Heart right ventricle (tissue), 12 donors: Measurements from ENCODE around the gene MUC4. TPM values are rescaled to one million over a fixed set of nuclear protein-coding genes. Genes with fewer than 3 reads are reported as not detected.

Experiments
- microRNA-seq, 2 donors: library from miRNA; unstranded; fragments of <30 nt; microRNA quantifications; one replicate each; pipeline ENCODE4 v1.2.0, GENCODE V29; 2021
- polyA plus RNA-seq, 2 donors: library from polyadenylated mRNA; stranded (reverse); fragments of 200-250 nt; gene quantifications; one replicate each; pipeline ENCODE4 v1.2.3, GENCODE V29; 2013
- total RNA-seq, 10 donors: library from RNA; stranded (reverse); fragmentation: NEBNext Ultra II Directional in 3 of 10; extraction: Animal tissue kit (Norgen Biotek cat#: 25700) in 3 of 10; gene quantifications; one replicate each; pipeline versions ENCODE4 v1.2.1 to v1.2.4, GENCODE V29; 2021 to 2023
- donor health status: ischemic (EF 13 %, LVEDD 7.1; RV severe dilation, severe dysfunction).
- donor health status: healthy with polysubstance abuse.
- donor health status: DM: no; HTN: yes; CAD: no.
- donor health status: DM: no; HTN: no; CAD: no.
- donor health status: ischemic (EF 25% LVEDD 6.9; RV normal size, moderate dysfunction).
- donor health status: ischemic (EF 25% LVEDD 5.7; RV mildly dilated, moderate dysfunction).
- donor health status: healthy.
- donor health status: nonischemic (EF 11% LVEDD 7.7; RV severe dilation, severe dysfunction).
- donor health status: DM: yes; HTN: yes; CAD: no.
- donor health status: PGD.
- donor health status: ischemic (EF 29% LVEDD 5.4; RV normal size, mild dysfunction).
- donor health status: nonischemic (EF 23%, LVEDD 6.1; RV moderate dilation, normal function).

MUC4 gene
- total and polyA plus RNA-seq, 12 donors = 0.01 TPM; not detected in 11

Small RNA genes within 50 kb of the gene (microRNA-seq; reads per million reads assigned to microRNA genes)
- 0.60 to 1.5 reads per million in 2 donors for gene MIR570

Other genes starting within 250 kb of the MUC4 start
- gene APOD, start 228.0 kb downstream of the MUC4 start, total RNA-seq = 100 to 1,000 TPM in 6 of 10 donors, 10 to 100 TPM in 4; 73.9 to 582 (median 104) TPM
- gene APOD, start 228.0 kb downstream of the MUC4 start, polyA plus RNA-seq = 100 to 1,000 TPM; 199 to 235 TPM
- gene MUC20, start 91.0 kb downstream of the MUC4 start, total RNA-seq = 1 to 10 TPM in 9 of 10 donors, under 1 TPM in 1; 0.67 to 5.4 (median 2.5) TPM
- 1 to 10 TPM in 1 of 2 donors, under 1 TPM in 1; 0.36 to 7.6 TPM for gene MUC20, start 91.0 kb downstream of the MUC4 start, polyA plus RNA-seq
- gene TNK2, start 96.6 kb upstream of the MUC4 start, total RNA-seq = 10 to 100 TPM; 17.6 to 47.3 (median 32.2) TPM
- 10 to 100 TPM; 31.3 to 48.3 TPM for gene TNK2, start 96.6 kb upstream of the MUC4 start, polyA plus RNA-seq